ENCODE results near the gene DMBX1.

GRCh38 chr1:46512135-46512791, 22.6 kb downstream of the DMBX1 start:
- TF ChIP-seq CTCF (IDR thresholded peaks at IDR 0.05) (no peak), ESRRA (IDR thresholded peaks at IDR 0.05; ENCODE audit: borderline replicate concordance, low read length) (no peak), HDAC2 (IDR thresholded peaks at IDR 0.05) (no peak), HOXA7 (CRISPR knock-in tag; IDR thresholded peaks at IDR 0.05) (no peak), MAZ (IDR thresholded peaks at IDR 0.05; ENCODE audit: borderline replicate concordance, low read depth, low read length) (no peak), POLR2A (IDR thresholded peaks at IDR 0.05; ENCODE audit: low read length) (no peak), POLR2AphosphoS2 (conservative IDR thresholded peaks at IDR 0.05; ENCODE audit: low read length) (no peak), SMC3 (IDR thresholded peaks at IDR 0.05) (no peak), MYC (IDR thresholded peaks at IDR 0.05; ENCODE audit: borderline replicate concordance, low read length) (no peak), EP300 (IDR thresholded peaks at IDR 0.05) (no peak), CEBPB (IDR thresholded peaks at IDR 0.05) (no peak), BHLHE40 (IDR thresholded peaks at IDR 0.05; ENCODE audit: low read depth, low read length) (no peak), ELK1 (IDR thresholded peaks at IDR 0.05; ENCODE audit: low read depth, low read length) (no peak), MAX (IDR thresholded peaks at IDR 0.05) (no peak)

Measured in A549 (cell line).